A549 (cell line): ENCODE results near the gene SNAI1. TPM values are rescaled to one million over a fixed set of nuclear protein-coding genes. Genes with fewer than 3 reads are reported as not detected.

ENCODE experiments used
- ATAC-seq, 2 experiments: fragments of 200-7000 bp in 1 of 2; fragments of >200 bp in 1 of 2; cut with Nextera tagmentation in 1 of 2; cut with Tn5 transposase in 1 of 2; 3 replicates each; pipeline versions ENCODE4 v1.8.0 to v1.9.1; 2018 to 2020; ENCODE audit warnings: mild to moderate bottlenecking in 1 of 2, moderate library complexity in 1 of 2
- CTCF ChIA-PET: fragments of 300-600 bp; sonication (Branson Sonifier 250); formaldehyde crosslinking; extraction: SDS; loops from one replicate; lab custom pipeline; 2021; ENCODE audit warnings: antibody characterized with exemption, inconsistent platforms; lab: Yijun Ruan, JAX
- POLR2A ChIA-PET: fragments of 350-600 bp; formaldehyde crosslinking; extraction: SDS; loops from one replicate; lab custom pipeline; 2021; ENCODE audit warnings: antibody characterized with exemption, inconsistent platforms; lab: Yijun Ruan, JAX
- DNase-seq, 2 experiments: peaks; one replicate each; pipeline versions ENCODE4 v3.0.0 to v3.0.0-alpha.2; 2011 to 2016; ENCODE audit warnings: low read depth in 1 of 2, low spot score in 1 of 2
- FAIRE-seq: peaks from 2 replicates; lab custom pipeline; 2011; peaks lifted over from hg19 to GRCh38; lab: Jason Lieb, UNC
- H3K27ac ChIP-seq, 2 experiments: fragments of >200 bp; sonication (Bioruptor Twin); formaldehyde crosslinking; 3 replicates each; pipeline ENCODE4 v1.5.1; 2016 to 2017
- H3K4me1 ChIP-seq: fragments of >200 bp; sonication (Bioruptor Twin); formaldehyde crosslinking; 3 replicates; pipeline ENCODE4 v1.6.1; 2016
- H3K4me2 ChIP-seq: fragments of >200 bp; sonication (Bioruptor Twin); formaldehyde crosslinking; 3 replicates; pipeline ENCODE4 v1.6.1; 2016
- H3K4me3 ChIP-seq: fragments of >200 bp; sonication (Bioruptor Twin); formaldehyde crosslinking; 3 replicates; pipeline ENCODE4 v1.5.1; 2016
- H3K9me3 ChIP-seq: fragments of >200 bp; sonication (Bioruptor Twin); formaldehyde crosslinking; 3 replicates; pipeline ENCODE4 v1.6.1; 2016
- BHLHE40 ChIP-seq: IDR thresholded peaks from 2 replicates; pipeline ENCODE4 v1.6.1; 2012; ENCODE audit warnings: low read depth, low read length, inconsistent platforms
- CBX2 ChIP-seq: fragments of 200-600 bp; sonication (generic); IDR thresholded peaks from 2 replicates; pipeline ENCODE4 v1.6.1; 2016; ENCODE audit warnings: low read depth, mild to moderate bottlenecking, borderline replicate concordance
- EHMT2 ChIP-seq: fragments of 200-600 bp; sonication (generic); IDR thresholded peaks from 2 replicates; pipeline ENCODE4 v1.6.1; 2016; ENCODE audit warnings: antibody characterized with exemption, low read depth, mild to moderate bottlenecking, moderate library complexity
- EP300 ChIP-seq, 2 experiments: fragments of >200 bp; sonication (Bioruptor Twin); formaldehyde crosslinking; IDR thresholded peaks; 2 replicates in 1 of 2; 3 replicates in 1 of 2; pipeline ENCODE4 v1.6.1; 2016 to 2017
- FOSL2 ChIP-seq, 2 experiments: fragments of 450-650 bp in 1 of 2; fragments of >200 bp in 1 of 2; sonication (Bioruptor Twin) in 1 of 2; formaldehyde crosslinking; IDR thresholded peaks; 2 replicates each; pipeline versions ENCODE4 v1.5.0 to v1.6.1; 2016 to 2020; ENCODE audit warnings: mild to moderate bottlenecking in 1 of 2, moderate library complexity in 1 of 2
- FOXS1 ChIP-seq: fragments of 250-450 bp; sonication (Bioruptor Pico); IDR thresholded peaks from 2 replicates; pipeline ENCODE4 v1.5.0; 2020; ENCODE audit warnings: mild to moderate bottlenecking, moderate library complexity
- JUN ChIP-seq, 2 experiments: fragments of >200 bp; sonication (Bioruptor Twin); formaldehyde crosslinking; IDR thresholded peaks; 2 replicates in 1 of 2; 3 replicates in 1 of 2; pipeline ENCODE4 v1.6.1; 2016 to 2017
- POLR2AphosphoS2 ChIP-seq: conservative IDR thresholded peaks from 2 replicates; pipeline ENCODE4 v1.6.1; 2012; ENCODE audit warnings: low read length, improper control_type of control experiment, inconsistent platforms
- RAD21 ChIP-seq, 2 experiments: fragments of >200 bp in 1 of 2; sonication (Bioruptor Twin) in 1 of 2; formaldehyde crosslinking in 1 of 2; IDR thresholded peaks in 1 of 2; conservative IDR thresholded peaks in 1 of 2; 2 replicates in 1 of 2; 3 replicates in 1 of 2; pipeline ENCODE4 v1.6.1; 2012 to 2018; ENCODE audit warnings: inconsistent platforms in 1 of 2
- RARB ChIP-seq: fragments of 250-450 bp; sonication (Bioruptor Pico); IDR thresholded peaks from 2 replicates; pipeline ENCODE4 v1.8.0; 2021; ENCODE audit warnings: mild to moderate bottlenecking, moderate library complexity
- RCOR1 ChIP-seq: fragments of 150-350 bp; IDR thresholded peaks from 2 replicates; pipeline ENCODE4 v1.6.1; 2014; ENCODE audit warnings: antibody characterized with exemption, low read length, low read depth
- RFX5 ChIP-seq: fragments of 450-650 bp; IDR thresholded peaks from 2 replicates; pipeline ENCODE4 v1.7.1; 2014; ENCODE audit warnings: antibody characterized with exemption, mild to moderate bottlenecking, moderate library complexity
- TP53 ChIP-seq: fragments of 250-450 bp; sonication (Bioruptor Pico); IDR thresholded peaks from 2 replicates; pipeline ENCODE4 v1.5.0; 2021; ENCODE audit warnings: mild to moderate bottlenecking, moderate library complexity
- ZC3H11A ChIP-seq: fragments of 450-650 bp; IDR thresholded peaks from 2 replicates; pipeline ENCODE4 v1.6.1; 2014; ENCODE audit warnings: antibody characterized with exemption, mild to moderate bottlenecking
- WGBS: methylation state at CpG from one replicate; pipeline ENCODE4 v1.1.6; 2017; ENCODE audit errors: missing lambda C conversion rate; 5-methylcytosine and 5-hydroxymethylcytosine counted together
- polyA plus RNA-seq, 4 experiments: library from polyadenylated mRNA; depleted of rRNA in 3 of 4; stranded (reverse); fragments of >200 nt; fragmentation: RNase III in 1 of 4; extraction: RNeasy Plus Mini Kit Qiagen cat#74134 plus additional on column Dnase treatment in 1 of 4; gene quantifications; 2 replicates in 3 of 4; 3 replicates in 1 of 4; pipeline ENCODE4 v1.2.3, GENCODE V29; 2011 to 2017
- TF ChIP-seq, protein P1 (sequence below): fragments of 200-600 bp; sonication (generic); IDR thresholded peaks from 2 replicates; pipeline ENCODE4 v1.6.1; 2016; ENCODE audit warnings: antibody characterized with exemption, mild to moderate bottlenecking, moderate library complexity
- TF ChIP-seq, protein P2 (sequence below): IDR thresholded peaks from 2 replicates; pipeline ENCODE4 v1.6.1; 2012
- TF ChIP-seq, protein P3 (sequence below): IDR thresholded peaks from 2 replicates; pipeline ENCODE4 v1.6.1; 2012; ENCODE audit warnings: low read depth, borderline replicate concordance
- TF ChIP-seq, protein P4 (sequence below): fragments of 250-450 bp; sonication (Bioruptor Pico); IDR thresholded peaks from 2 replicates; pipeline ENCODE4 v1.5.0; 2020; ENCODE audit warnings: low read depth, mild to moderate bottlenecking, moderate library complexity

SNAI1 gene
- polyA plus RNA-seq, 2 of the 4 experiments (the other 2 are of a cell fraction) = 7.0 to 11.1 TPM

DNA sequence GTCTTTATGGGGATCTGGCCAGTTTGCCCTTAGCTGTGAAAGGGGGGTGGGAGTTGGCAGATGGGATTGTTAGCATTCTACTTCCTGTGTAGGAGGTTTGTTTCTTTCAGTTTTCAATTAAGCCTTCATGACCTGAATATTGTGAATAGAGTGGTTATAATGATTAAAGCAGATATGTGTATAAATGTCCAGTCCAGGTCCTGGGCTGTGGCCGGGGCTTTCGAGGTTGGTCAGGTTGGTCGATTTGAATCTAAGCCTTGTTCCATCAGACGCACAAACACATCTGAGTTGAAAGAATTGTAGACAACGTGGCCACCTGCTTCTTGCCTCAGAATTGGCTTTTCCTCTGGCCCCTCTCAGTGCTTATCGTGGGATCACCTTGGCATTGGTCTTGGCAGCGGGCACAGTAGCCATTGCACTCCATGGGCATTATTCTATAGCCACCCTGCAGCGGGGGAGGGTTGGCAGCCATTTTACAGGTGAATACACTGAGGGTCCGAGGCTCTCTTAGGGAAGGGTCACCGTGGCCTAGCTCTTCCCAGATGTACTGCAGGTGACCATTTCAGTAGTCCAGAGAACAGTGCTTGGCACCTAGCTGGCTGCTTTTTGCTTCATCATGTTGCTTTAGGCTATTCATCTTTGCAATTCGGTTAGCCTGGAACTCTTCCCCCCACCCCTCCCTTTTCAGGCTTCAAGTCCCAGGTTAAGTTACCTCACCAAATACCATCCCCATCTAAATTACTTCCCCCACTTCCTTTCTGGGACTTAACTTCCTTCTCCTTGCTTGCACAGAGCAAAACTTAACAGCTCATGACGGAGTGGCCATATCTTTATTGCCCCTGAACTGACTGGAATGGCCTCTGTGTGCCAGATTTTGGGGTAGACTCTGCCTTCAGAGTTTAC, 45.5 kb upstream of the SNAI1 start:
- ChIA-PET CTCF (interaction anchor here (0.6 to 2.4 kb wide), 6 partner anchors 9 to 515 kb away, joined by 3 to 9 read pairs (median 6); no protein-coding TSS in a partner anchor), POLR2A (interaction anchor here (1.5 to 2.0 kb wide), 2 partner anchors 9 to 21 kb away, joined by 8 to 11 read pairs; partner anchors contain the start of gene SPATA2)
- DNase-seq = no peak
- no peak; a peak in 1 of 6 replicates for ATAC-seq
- H3K4me3 ChIP-seq = peak overlapping the region; percentile 71
- H3K4me1 ChIP-seq = peaks cover 26% of the 10 kb centered on the region
- no peak for TF ChIP-seq POLR2AphosphoS2
- TF ChIP-seq CBX2 = no peak
- no peak for TF ChIP-seq RFX5
- TF ChIP-seq JUN (IDR thresholded peaks at IDR 0.05) = no peak
- TF ChIP-seq FOSL2 (IDR thresholded peaks at IDR 0.05) = no peak
- TF ChIP-seq FOSL2 (CRISPR knock-in tag; IDR thresholded peaks at IDR 0.05) = no peak
- TF ChIP-seq RAD21 (conservative IDR thresholded peaks at IDR 0.05 in 1 of 2, IDR thresholded peaks at IDR 0.05 in 1 of 2) = no peak
- no peak for TF ChIP-seq RCOR1
- TF ChIP-seq, protein P1, sequence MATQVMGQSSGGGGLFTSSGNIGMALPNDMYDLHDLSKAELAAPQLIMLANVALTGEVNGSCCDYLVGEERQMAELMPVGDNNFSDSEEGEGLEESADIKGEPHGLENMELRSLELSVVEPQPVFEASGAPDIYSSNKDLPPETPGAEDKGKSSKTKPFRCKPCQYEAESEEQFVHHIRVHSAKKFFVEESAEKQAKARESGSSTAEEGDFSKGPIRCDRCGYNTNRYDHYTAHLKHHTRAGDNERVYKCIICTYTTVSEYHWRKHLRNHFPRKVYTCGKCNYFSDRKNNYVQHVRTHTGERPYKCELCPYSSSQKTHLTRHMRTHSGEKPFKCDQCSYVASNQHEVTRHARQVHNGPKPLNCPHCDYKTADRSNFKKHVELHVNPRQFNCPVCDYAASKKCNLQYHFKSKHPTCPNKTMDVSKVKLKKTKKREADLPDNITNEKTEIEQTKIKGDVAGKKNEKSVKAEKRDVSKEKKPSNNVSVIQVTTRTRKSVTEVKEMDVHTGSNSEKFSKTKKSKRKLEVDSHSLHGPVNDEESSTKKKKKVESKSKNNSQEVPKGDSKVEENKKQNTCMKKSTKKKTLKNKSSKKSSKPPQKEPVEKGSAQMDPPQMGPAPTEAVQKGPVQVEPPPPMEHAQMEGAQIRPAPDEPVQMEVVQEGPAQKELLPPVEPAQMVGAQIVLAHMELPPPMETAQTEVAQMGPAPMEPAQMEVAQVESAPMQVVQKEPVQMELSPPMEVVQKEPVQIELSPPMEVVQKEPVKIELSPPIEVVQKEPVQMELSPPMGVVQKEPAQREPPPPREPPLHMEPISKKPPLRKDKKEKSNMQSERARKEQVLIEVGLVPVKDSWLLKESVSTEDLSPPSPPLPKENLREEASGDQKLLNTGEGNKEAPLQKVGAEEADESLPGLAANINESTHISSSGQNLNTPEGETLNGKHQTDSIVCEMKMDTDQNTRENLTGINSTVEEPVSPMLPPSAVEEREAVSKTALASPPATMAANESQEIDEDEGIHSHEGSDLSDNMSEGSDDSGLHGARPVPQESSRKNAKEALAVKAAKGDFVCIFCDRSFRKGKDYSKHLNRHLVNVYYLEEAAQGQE = no peak
- H3K27ac ChIP-seq = peak overlapping the region; percentile 79 to 95
- 24% methylated on average over 12 of the region's 12 CpGs for WGBS
- H3K4me2 ChIP-seq = peak overlapping the region; percentile 95
- H3K9me3 ChIP-seq = no peaks in the 10 kb centered on the region
- FAIRE-seq = no peak

DNA sequence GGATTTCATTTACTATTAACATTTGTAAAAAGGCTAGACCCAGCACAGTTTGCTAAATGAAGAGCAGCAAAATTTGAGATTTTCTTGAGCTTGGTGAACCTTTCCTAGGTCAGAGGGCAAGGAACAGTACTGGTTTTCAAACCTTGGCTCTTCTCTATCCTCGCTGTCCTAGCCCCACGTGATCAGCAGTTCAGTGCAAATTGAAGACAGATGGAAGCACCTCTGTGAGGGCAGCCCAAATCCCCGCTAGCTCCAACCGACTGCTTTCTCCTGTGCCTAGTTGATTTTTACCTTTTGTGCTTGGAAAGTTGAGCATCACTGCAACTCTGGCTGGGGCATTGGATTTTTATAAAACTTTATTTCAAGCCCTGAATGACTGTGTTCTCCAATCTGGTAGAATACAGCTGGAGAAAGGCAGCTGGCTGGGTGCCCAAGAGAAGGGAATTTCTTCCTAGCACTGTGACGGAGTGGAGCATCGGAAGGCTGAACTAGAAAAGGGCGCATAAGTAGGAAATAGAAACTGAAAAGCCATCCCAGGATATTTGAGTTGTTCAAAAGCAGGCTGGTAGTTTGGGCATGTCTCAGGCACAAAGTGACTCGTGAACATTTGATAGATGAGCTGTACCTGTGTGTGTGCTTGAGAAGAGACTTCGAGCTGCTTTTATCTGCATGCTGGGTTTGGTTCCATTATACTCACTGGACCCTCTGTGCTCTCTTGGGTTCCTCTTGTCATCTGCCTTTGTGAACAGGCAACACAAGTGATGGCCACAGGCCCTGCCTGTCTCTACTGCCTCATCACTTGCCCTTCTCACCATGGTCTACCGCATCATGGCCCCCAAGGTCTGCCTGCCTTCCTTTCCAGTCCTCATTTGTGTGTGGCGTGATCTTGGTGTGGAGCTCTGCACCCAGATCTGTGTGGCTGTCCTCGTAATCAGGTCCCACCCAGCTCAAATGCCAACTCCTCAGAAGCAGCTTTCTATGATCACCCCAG, 44.3 kb upstream of the SNAI1 start:
- ChIA-PET POLR2A (no interaction called here), CTCF (interaction anchor here (0.6 to 2.4 kb wide), 6 partner anchors 8 to 516 kb away, joined by 3 to 9 read pairs (median 6); no protein-coding TSS in a partner anchor)
- TF ChIP-seq RARB (CRISPR knock-in tag) (no peak), EP300 (IDR thresholded peaks at IDR 0.05) (no peak), BHLHE40 (no peak), EHMT2 (no peak), FOXS1 (CRISPR knock-in tag) (no peak), TP53 (CRISPR knock-in tag) (no peak), ZC3H11A (no peak)
- TF ChIP-seq, protein P2, sequence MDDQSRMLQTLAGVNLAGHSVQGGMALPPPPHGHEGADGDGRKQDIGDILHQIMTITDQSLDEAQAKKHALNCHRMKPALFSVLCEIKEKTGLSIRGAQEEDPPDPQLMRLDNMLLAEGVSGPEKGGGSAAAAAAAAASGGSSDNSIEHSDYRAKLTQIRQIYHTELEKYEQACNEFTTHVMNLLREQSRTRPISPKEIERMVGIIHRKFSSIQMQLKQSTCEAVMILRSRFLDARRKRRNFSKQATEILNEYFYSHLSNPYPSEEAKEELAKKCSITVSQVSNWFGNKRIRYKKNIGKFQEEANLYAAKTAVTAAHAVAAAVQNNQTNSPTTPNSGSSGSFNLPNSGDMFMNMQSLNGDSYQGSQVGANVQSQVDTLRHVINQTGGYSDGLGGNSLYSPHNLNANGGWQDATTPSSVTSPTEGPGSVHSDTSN = no peak
- TF ChIP-seq, protein P3, sequence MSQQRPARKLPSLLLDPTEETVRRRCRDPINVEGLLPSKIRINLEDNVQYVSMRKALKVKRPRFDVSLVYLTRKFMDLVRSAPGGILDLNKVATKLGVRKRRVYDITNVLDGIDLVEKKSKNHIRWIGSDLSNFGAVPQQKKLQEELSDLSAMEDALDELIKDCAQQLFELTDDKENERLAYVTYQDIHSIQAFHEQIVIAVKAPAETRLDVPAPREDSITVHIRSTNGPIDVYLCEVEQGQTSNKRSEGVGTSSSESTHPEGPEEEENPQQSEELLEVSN = no peak
- TF ChIP-seq, protein P4, sequence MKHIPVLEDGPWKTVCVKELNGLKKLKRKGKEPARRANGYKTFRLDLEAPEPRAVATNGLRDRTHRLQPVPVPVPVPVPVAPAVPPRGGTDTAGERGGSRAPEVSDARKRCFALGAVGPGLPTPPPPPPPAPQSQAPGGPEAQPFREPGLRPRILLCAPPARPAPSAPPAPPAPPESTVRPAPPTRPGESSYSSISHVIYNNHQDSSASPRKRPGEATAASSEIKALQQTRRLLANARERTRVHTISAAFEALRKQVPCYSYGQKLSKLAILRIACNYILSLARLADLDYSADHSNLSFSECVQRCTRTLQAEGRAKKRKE (CRISPR knock-in tag) = no peak
- DNase-seq = no peak
- peaks cover 30% of the 10 kb centered on the region for H3K4me1 ChIP-seq
- ATAC-seq = no peak
- peak overlapping the region in 1 of 2 experiments; percentile 95; a peak in 3 of 6 replicates for H3K27ac ChIP-seq
- peak overlapping the region; percentile 95 for H3K4me2 ChIP-seq
- H3K9me3 ChIP-seq = no peaks in the 10 kb centered on the region
- WGBS = 79% methylated on average over 12 of the region's 12 CpGs
- no peak overlapping the region for H3K4me3 ChIP-seq
- FAIRE-seq = no peak
